ENCODE measurements around the gene CDC34. TPM values are rescaled to one million over a fixed set of nuclear protein-coding genes. Genes with fewer than 3 reads are reported as not detected.

The CDC34 gene
- total and polyA plus RNA-seq, 2 of the 8 experiments (the other 6 are each of a cell fraction or from before 2014, with no cell fraction given): 95.9 to 129 TPM

- no peak for FAIRE-seq
- Histone ChIP-seq H2AFZ (ENCODE audit: low read length) (no peak overlapping the region), H3K4me1 (replicated peaks in 1 of 4; ENCODE audit: control insufficient read depth in 3 of 4, insufficient read depth in 4 of 4, low read length in 3 of 4) (peaks cover 0 to under 1% (median 0%) of the 10 kb centered on the region in 4 experiments; a peak in 1 of 7 replicates), H3K4ac (replicated peaks; ENCODE audit: insufficient read length, low read depth, low read length) (no peak overlapping the region), H3K36me3 (ENCODE audit: control insufficient read depth in 2 of 4, insufficient read depth in 4 of 4, low read length in 3 of 4) (peaks cover 8 to 49% (median 25%) of the 10 kb centered on the region in 4 experiments; a peak in 6 of 8 replicates), H3K79me1 (ENCODE audit: low read depth, low read length) (peaks cover 24% of the 10 kb centered on the region), H3K23ac (ENCODE audit: insufficient read length) (no peak overlapping the region), H3K4me3 (ENCODE audit: extremely low read depth in 1 of 4, insufficient read depth in 2 of 4, low read depth in 3 of 4, low read length in 4 of 4) (no peak overlapping the region), H3K9ac (replicated peaks in 1 of 4; ENCODE audit: extremely low read depth in 1 of 4, low read depth in 3 of 4, low read length in 3 of 4) (no peak overlapping the region), H3K27ac (ENCODE audit: low read depth, low read length) (no peak overlapping the region), H2BK20ac (ENCODE audit: low read length) (no peak overlapping the region), H3K56ac (replicated peaks; ENCODE audit: insufficient read length, low read depth, low read length) (no peak overlapping the region), H2BK15ac (ENCODE audit: low read length) (no peak overlapping the region), H2AK5ac (ENCODE audit: low read depth, low read length) (no peak overlapping the region), H4K20me1 (replicated peaks in 1 of 2; ENCODE audit: control insufficient read depth in 1 of 2, insufficient read depth in 2 of 2, low read length in 2 of 2) (peaks cover 12 to 32% of the 10 kb centered on the region in 2 experiments), H2BK5ac (ENCODE audit: low read depth, low read length) (no peak overlapping the region), H3K4me2 (ENCODE audit: insufficient read depth in 1 of 2, low read depth in 2 of 2, low read length in 2 of 2) (no peak overlapping the region), H3K23me2 (ENCODE audit: low read depth, low read length) (no peaks in the 10 kb centered on the region), H3K18ac (ENCODE audit: extremely low read depth, low read length) (no peak overlapping the region), H2BK12ac (ENCODE audit: low read depth, low read length) (no peak overlapping the region), H3K79me2 (ENCODE audit: control insufficient read depth in 1 of 2, insufficient read depth in 2 of 2, low read length in 2 of 2) (peaks cover 0 to 19% of the 10 kb centered on the region in 2 experiments; a peak in 2 of 4 replicates), H2BK120ac (replicated peaks; ENCODE audit: low read depth, low read length) (no peak overlapping the region), H4K5ac (ENCODE audit: insufficient read length, low read depth, low read length) (no peak overlapping the region), H4K8ac (ENCODE audit: extremely low read depth, insufficient read depth, low read length) (no peak overlapping the region), H3K14ac (ENCODE audit: insufficient read length) (no peak overlapping the region), H3K9me3 (ENCODE audit: insufficient read depth in 2 of 2, low read depth in 1 of 2, low read length in 1 of 2) (no peaks in the 10 kb centered on the region), H4K91ac (replicated peaks; ENCODE audit: insufficient read length, low read length) (no peak overlapping the region), H3K27me3 (replicated peaks in 1 of 4; ENCODE audit: control insufficient read depth in 3 of 4, extremely low read depth in 1 of 4, insufficient read depth in 3 of 4, low read length in 3 of 4) (no peaks in the 10 kb centered on the region)
- TF ChIP-seq TBP (IDR thresholded peaks at IDR 0.05; ENCODE audit: low read depth, low read length) (no peak), EZH2 (IDR thresholded peaks at IDR 0.05; ENCODE audit: low read depth, low read length, severe bottlenecking) (no peak), POLR2A (IDR thresholded peaks at IDR 0.05; ENCODE audit: control extremely low read depth in 1 of 2, low read depth in 2 of 2, low read length in 2 of 2) (no peak), KDM1A (IDR thresholded peaks at IDR 0.05; ENCODE audit: borderline replicate concordance, low read length) (no peak)
- CTCF ChIA-PET (ENCODE audit: partially characterized antibody): no interaction called here
- POLR2A ChIA-PET (ENCODE audit: partially characterized antibody): interaction anchor here (0.6 to 2.0 kb wide), 4 partner anchors 9 to 274 kb away, joined by 3 to 6 read pairs (median 3); no protein-coding TSS in a partner anchor
- no peak for DNase-seq (ENCODE audit: low read depth in 1 of 2, low spot score in 2 of 2)
- 93% methylated on average over 26 of the region's 40 CpGs; no CpG with 5 or more reads in 1 of the 2 experiments for WGBS, 2 experiments (ENCODE audit: extremely low coverage in 1 of 2, insufficient coverage in 1 of 2, insufficient read length in 1 of 2, insufficient replicate concordance in 2 of 2, low coverage in 1 of 2, low lambda C conversion rate in 2 of 2, missing lambda C conversion rate in 1 of 2)
Measured at GRCh38 chr19:538641-539428, 7.3 kb downstream of the CDC34 start.

Data from H1 (cell line).